Measurements from ENCODE around the gene SRPX2.

Gene SRPX2

DNA sequence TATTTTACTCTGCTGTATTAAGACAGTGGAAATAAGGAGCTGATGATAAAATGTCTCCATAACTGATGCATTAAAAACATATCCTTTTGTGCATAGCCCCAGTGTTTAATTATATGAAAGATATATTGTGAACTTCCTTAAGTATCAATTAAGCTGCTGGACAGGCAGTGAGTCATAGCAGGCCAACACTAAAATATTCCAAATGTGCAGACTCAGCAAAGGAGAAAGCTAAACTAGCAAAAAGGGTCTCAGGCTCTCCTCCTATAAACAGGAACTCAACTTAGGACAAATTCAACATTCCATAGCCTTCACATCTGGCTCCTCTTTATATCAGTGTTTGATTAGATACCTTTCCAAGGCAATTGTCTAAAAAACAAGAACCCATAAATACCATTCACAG lies 43.7 kb upstream of the SRPX2 start:
- no peaks in the 10 kb centered on the region for H3K27me3 ChIP-seq (ENCODE audit: low read length)
- no peak overlapping the region for H3K27ac ChIP-seq (ENCODE audit: low read depth, low read length)
- no peaks in the 10 kb centered on the region for H3K36me3 ChIP-seq (ENCODE audit: low read length)
- no peak overlapping the region for H2AFZ ChIP-seq (ENCODE audit: low read depth, low read length, severe bottlenecking)
- H4K20me1 ChIP-seq (ENCODE audit: low read depth, low read length), result no peaks in the 10 kb centered on the region
- H3K79me2 ChIP-seq (ENCODE audit: insufficient read depth, low read length), result no peaks in the 10 kb centered on the region
- H3K4me3 ChIP-seq (ENCODE audit: insufficient read depth, low read length, poor library complexity, severe bottlenecking), result no peak overlapping the region
- H3K4me2 ChIP-seq (ENCODE audit: low read depth, low read length, poor library complexity, severe bottlenecking), result no peak overlapping the region
- H3K9me3 ChIP-seq (ENCODE audit: insufficient read depth, low read length), result no peaks in the 10 kb centered on the region
- no peak for TF ChIP-seq EZH2phosphoT487 (conservative IDR thresholded peaks at IDR 0.05; ENCODE audit: low read length)
- TF ChIP-seq, protein P1, sequence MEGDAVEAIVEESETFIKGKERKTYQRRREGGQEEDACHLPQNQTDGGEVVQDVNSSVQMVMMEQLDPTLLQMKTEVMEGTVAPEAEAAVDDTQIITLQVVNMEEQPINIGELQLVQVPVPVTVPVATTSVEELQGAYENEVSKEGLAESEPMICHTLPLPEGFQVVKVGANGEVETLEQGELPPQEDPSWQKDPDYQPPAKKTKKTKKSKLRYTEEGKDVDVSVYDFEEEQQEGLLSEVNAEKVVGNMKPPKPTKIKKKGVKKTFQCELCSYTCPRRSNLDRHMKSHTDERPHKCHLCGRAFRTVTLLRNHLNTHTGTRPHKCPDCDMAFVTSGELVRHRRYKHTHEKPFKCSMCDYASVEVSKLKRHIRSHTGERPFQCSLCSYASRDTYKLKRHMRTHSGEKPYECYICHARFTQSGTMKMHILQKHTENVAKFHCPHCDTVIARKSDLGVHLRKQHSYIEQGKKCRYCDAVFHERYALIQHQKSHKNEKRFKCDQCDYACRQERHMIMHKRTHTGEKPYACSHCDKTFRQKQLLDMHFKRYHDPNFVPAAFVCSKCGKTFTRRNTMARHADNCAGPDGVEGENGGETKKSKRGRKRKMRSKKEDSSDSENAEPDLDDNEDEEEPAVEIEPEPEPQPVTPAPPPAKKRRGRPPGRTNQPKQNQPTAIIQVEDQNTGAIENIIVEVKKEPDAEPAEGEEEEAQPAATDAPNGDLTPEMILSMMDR (IDR thresholded peaks at IDR 0.05; ENCODE audit: insufficient read depth, low read length, poor library complexity, severe bottlenecking), result no peak
- H3K9ac ChIP-seq (ENCODE audit: low read length), result no peak overlapping the region
- H3F3A ChIP-seq (ENCODE audit: insufficient read depth), result no peaks in the 10 kb centered on the region
- H3K9me2 ChIP-seq (replicated peaks; ENCODE audit: insufficient read depth, low read length), result no peaks in the 10 kb centered on the region

DNA sequence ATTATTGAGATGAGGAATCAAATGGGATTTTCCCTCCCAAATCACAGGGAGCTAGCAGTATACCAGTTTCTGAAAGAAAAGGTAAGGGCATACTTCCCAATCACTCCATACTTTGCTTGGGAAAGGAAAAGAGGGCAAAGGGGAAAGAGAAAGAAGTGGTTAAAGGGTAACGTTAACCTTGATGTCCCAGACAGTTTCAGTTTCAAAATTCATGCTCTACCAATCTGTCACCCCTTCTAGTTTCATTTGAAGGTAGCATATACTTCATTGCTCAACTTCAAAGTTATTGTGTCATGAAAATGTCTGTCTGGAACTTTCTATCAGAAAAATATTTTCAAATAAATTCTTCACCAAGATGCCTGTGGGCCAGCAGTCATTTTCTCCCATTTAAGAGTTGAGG lies 43.2 kb upstream of the SRPX2 start:
- Histone ChIP-seq H3K4me3 (ENCODE audit: insufficient read depth, low read length, poor library complexity, severe bottlenecking) (no peak overlapping the region), H4K20me1 (ENCODE audit: low read depth, low read length) (no peaks in the 10 kb centered on the region), H3K79me2 (ENCODE audit: insufficient read depth, low read length) (no peaks in the 10 kb centered on the region), H2AFZ (ENCODE audit: low read depth, low read length, severe bottlenecking) (no peak overlapping the region), H3K27me3 (ENCODE audit: low read length) (no peaks in the 10 kb centered on the region), H3K27ac (ENCODE audit: low read depth, low read length) (no peak overlapping the region), H3K9me2 (replicated peaks; ENCODE audit: insufficient read depth, low read length) (no peaks in the 10 kb centered on the region), H3K9ac (ENCODE audit: low read length) (no peak overlapping the region), H3K36me3 (ENCODE audit: low read length) (no peaks in the 10 kb centered on the region), H3K4me2 (ENCODE audit: low read depth, low read length, poor library complexity, severe bottlenecking) (no peak overlapping the region), H3F3A (ENCODE audit: insufficient read depth) (no peaks in the 10 kb centered on the region), H3K9me3 (ENCODE audit: insufficient read depth, low read length) (no peaks in the 10 kb centered on the region)
- no peak for TF ChIP-seq EZH2phosphoT487 (conservative IDR thresholded peaks at IDR 0.05; ENCODE audit: low read length)
- TF ChIP-seq, protein P1 (IDR thresholded peaks at IDR 0.05; ENCODE audit: insufficient read depth, low read length, poor library complexity, severe bottlenecking), result no peak

DNA sequence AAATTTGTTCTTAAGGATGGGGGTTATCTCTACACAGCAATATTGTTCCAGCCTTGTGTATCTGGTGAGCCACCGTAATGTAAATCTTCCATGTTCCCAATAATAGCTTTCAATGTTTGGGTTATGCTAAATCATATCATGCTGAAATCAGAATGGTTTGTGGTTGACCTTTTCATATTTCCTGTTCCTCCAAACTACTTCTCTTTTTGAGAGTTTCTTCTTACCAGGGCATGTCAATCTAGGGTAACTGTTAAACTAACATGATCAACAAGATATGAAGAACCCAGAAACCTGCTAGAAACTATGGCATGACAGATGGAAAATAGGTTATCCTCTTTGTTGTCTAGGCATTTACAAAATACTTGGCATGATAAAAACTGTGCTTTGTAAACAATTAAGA lies 37.2 kb upstream of the SRPX2 start:
- H2AFZ ChIP-seq (ENCODE audit: low read depth, low read length, severe bottlenecking), result no peak overlapping the region
- no peak overlapping the region for H3K4me2 ChIP-seq (ENCODE audit: low read depth, low read length, poor library complexity, severe bottlenecking)
- no peaks in the 10 kb centered on the region for H3F3A ChIP-seq (ENCODE audit: insufficient read depth)
- no peaks in the 10 kb centered on the region for H4K20me1 ChIP-seq (ENCODE audit: low read depth, low read length)
- TF ChIP-seq EZH2phosphoT487 (conservative IDR thresholded peaks at IDR 0.05; ENCODE audit: low read length), result no peak
- TF ChIP-seq, protein P1 (IDR thresholded peaks at IDR 0.05; ENCODE audit: insufficient read depth, low read length, poor library complexity, severe bottlenecking), result no peak
- no peaks in the 10 kb centered on the region for H3K27me3 ChIP-seq (ENCODE audit: low read length)
- H3K9me2 ChIP-seq (replicated peaks; ENCODE audit: insufficient read depth, low read length), result no peaks in the 10 kb centered on the region
- no peak overlapping the region for H3K27ac ChIP-seq (ENCODE audit: low read depth, low read length)
- no peak overlapping the region for H3K9ac ChIP-seq (ENCODE audit: low read length)
- no peaks in the 10 kb centered on the region for H3K9me3 ChIP-seq (ENCODE audit: insufficient read depth, low read length)
- H3K79me2 ChIP-seq (ENCODE audit: insufficient read depth, low read length), result no peaks in the 10 kb centered on the region
- no peaks in the 10 kb centered on the region for H3K36me3 ChIP-seq (ENCODE audit: low read length)
- no peak overlapping the region for H3K4me3 ChIP-seq (ENCODE audit: insufficient read depth, low read length, poor library complexity, severe bottlenecking)
